HCT116 (cell line): ENCODE results near the gene CPLANE2. TPM values are rescaled to one million over a fixed set of nuclear protein-coding genes. Genes with fewer than 3 reads are reported as not detected.

Experiments used
- ATAC-seq: fragments of 200-7000 bp; cut with Tn5 transposase; 2 replicates; pipeline ENCODE4 v1.9.1; 2020; ENCODE audit warnings: mild to moderate bottlenecking, moderate library complexity
- BruUV-seq: library from RNA; stranded (reverse); fragments of 400-500 nt; replicated peaks from 2 replicates; lab custom pipeline; 2021; lab: Mats Ljungman, UMichigan
- CTCF ChIA-PET: fragments of 300-600 bp; sonication (Branson Sonifier 250); formaldehyde crosslinking; loops from one replicate; lab custom pipeline; 2021; ENCODE audit warnings: antibody characterized with exemption; lab: Charles Lee
- POLR2A ChIA-PET: fragments of 300-600, 350-600 bp; sonication (Branson Sonifier 250); formaldehyde crosslinking; loops from one replicate; lab custom pipeline; 2021; ENCODE audit warnings: antibody characterized with exemption; lab: Charles Lee
- RAD21 ChIA-PET, 2 experiments: fragments of 300-600 bp; sonication (Branson Sonifier 250); formaldehyde crosslinking; loops; one replicate each; lab custom pipeline; 2023; ENCODE audit warnings: low total read pairs in 2 of 2; ENCODE audit not compliant: uncharacterized antibody in 2 of 2, unreplicated experiment in 2 of 2, low non-redundant PET in 1 of 2; lab: Charles Lee
- DNase-seq: peaks from one replicate; pipeline ENCODE4 v3.0.0-alpha.2; 2010; ENCODE audit warnings: low read depth, low spot score
- H2AFZ ChIP-seq: fragments of 200-600 bp; shearing (Covaris generic), sonication (generic); 2 replicates; pipeline ENCODE4 v1.6.1; 2017; ENCODE audit warnings: low read depth, mixed run types, mixed read lengths, antibody characterized with exemption, low read length; ENCODE audit not compliant: poor library complexity, severe bottlenecking
- H3K27ac ChIP-seq: 2 replicates; pipeline ENCODE4 v1.5.1; 2012; ENCODE audit warnings: low read depth, low read length
- H3K27me3 ChIP-seq: fragments of 200-600 bp; sonication (generic); 2 replicates; pipeline ENCODE4 v1.6.1; 2016; ENCODE audit warnings: mixed run types, low read length, mixed read lengths; ENCODE audit not compliant: insufficient read depth
- H3K36me3 ChIP-seq, 2 experiments: fragments of 200-500 bp in 1 of 2; fragments of 200-600 bp in 1 of 2; sonication (Bioruptor generic) in 1 of 2; sonication (generic) in 1 of 2; 2 replicates each; pipeline versions ENCODE4 v1.5.1 to v1.6.1; 2014 to 2016; ENCODE audit warnings: low read length in 2 of 2, inconsistent platforms in 1 of 2, mixed read lengths in 1 of 2, mixed run types in 1 of 2; ENCODE audit not compliant: insufficient read depth in 2 of 2, control insufficient read depth in 1 of 2
- H3K4me1 ChIP-seq, 2 experiments: fragments of 200-600 bp in 1 of 2; sonication (generic) in 1 of 2; 2 replicates each; pipeline versions ENCODE4 v1.5.1 to v1.6.1; 2012 to 2017; ENCODE audit warnings: low read length in 2 of 2, inconsistent platforms in 1 of 2, mild to moderate bottlenecking in 1 of 2, mixed read lengths in 1 of 2, mixed run types in 1 of 2, moderate library complexity in 1 of 2; ENCODE audit not compliant: insufficient read depth in 2 of 2, control insufficient read depth in 1 of 2
- H3K4me2 ChIP-seq: fragments of 200-600 bp; sonication (generic); 2 replicates; pipeline ENCODE4 v1.6.1; 2017; ENCODE audit warnings: mixed run types, low read length, mixed read lengths
- H3K4me3 ChIP-seq, 2 experiments: fragments of 200-600 bp in 1 of 2; sonication (generic) in 1 of 2; replicated peaks in 1 of 2; 2 replicates each; pipeline ENCODE4 v1.5.1; 2011 to 2016; ENCODE audit warnings: low read length in 2 of 2, control low read depth in 1 of 2, low read depth in 1 of 2, mild to moderate bottlenecking in 1 of 2, mixed read lengths in 1 of 2, mixed run types in 1 of 2
- H3K79me2 ChIP-seq: fragments of 200-600 bp; sonication (generic); 2 replicates; pipeline ENCODE4 v1.6.1; 2017; ENCODE audit warnings: mild to moderate bottlenecking, mixed run types, low read length, moderate library complexity, mixed read lengths; ENCODE audit not compliant: insufficient read depth
- H3K9ac ChIP-seq: fragments of 200-600 bp; sonication (generic); 2 replicates; pipeline ENCODE4 v1.6.1; 2016; ENCODE audit warnings: low read length, mixed read lengths
- H3K9me2 ChIP-seq: fragments of 200-600 bp; sonication (generic), shearing (Covaris generic); 2 replicates; pipeline ENCODE4 v1.6.1; 2017; ENCODE audit warnings: mixed run types, mild to moderate bottlenecking, moderate library complexity; ENCODE audit not compliant: insufficient read depth
- H3K9me3 ChIP-seq, 2 experiments: fragments of 200-500 bp in 1 of 2; fragments of 200-600 bp in 1 of 2; sonication (Bioruptor generic) in 1 of 2; sonication (generic) in 1 of 2; 2 replicates each; pipeline ENCODE4 v1.6.1; 2014 to 2017; ENCODE audit warnings: low read length in 2 of 2, mixed read lengths in 2 of 2, inconsistent platforms in 1 of 2, low read depth in 1 of 2, mild to moderate bottlenecking in 1 of 2, mixed run types in 1 of 2, moderate library complexity in 1 of 2; ENCODE audit not compliant: control insufficient read depth in 1 of 2, insufficient read depth in 1 of 2
- H4K20me1 ChIP-seq: fragments of 200-600 bp; sonication (generic), shearing (Covaris generic); 2 replicates; pipeline ENCODE4 v1.6.1; 2017; ENCODE audit warnings: mixed run types, mild to moderate bottlenecking, moderate library complexity; ENCODE audit not compliant: insufficient read depth
- CEBPB ChIP-seq: IDR thresholded peaks from 2 replicates; pipeline ENCODE4 v1.6.1; 2012; ENCODE audit warnings: low read depth
- EGR1 ChIP-seq: IDR thresholded peaks from 2 replicates; pipeline ENCODE4 v1.6.1; 2012; ENCODE audit warnings: low read depth
- EZH2 ChIP-seq: fragments of 200-600 bp; sonication (generic); IDR thresholded peaks from 2 replicates; pipeline ENCODE4 v1.6.1; 2017; ENCODE audit warnings: antibody characterized with exemption, mixed run types
- FOSL1 ChIP-seq: IDR thresholded peaks from 2 replicates; pipeline ENCODE4 v1.6.1; 2012; ENCODE audit warnings: low read depth
- MAX ChIP-seq: IDR thresholded peaks from 2 replicates; pipeline ENCODE4 v1.6.1; 2012
- POLR2AphosphoS5 ChIP-seq: IDR thresholded peaks from 2 replicates; pipeline ENCODE4 v1.6.1; 2011; ENCODE audit warnings: mild to moderate bottlenecking, low read depth, low read length, moderate library complexity
- SP1 ChIP-seq: IDR thresholded peaks from 2 replicates; pipeline ENCODE4 v1.6.1; 2012; ENCODE audit warnings: low read depth
- SRF ChIP-seq: IDR thresholded peaks from 2 replicates; pipeline ENCODE4 v1.6.1; 2012; ENCODE audit warnings: low read depth
- YY1 ChIP-seq: IDR thresholded peaks from 2 replicates; pipeline ENCODE4 v1.6.1; 2011; ENCODE audit warnings: low read length, low read depth, moderate library complexity, mild to moderate bottlenecking; ENCODE audit not compliant: insufficient replicate concordance; ENCODE audit errors: extremely low read depth
- intact Hi-C: fragments of 100-400 bp; cut with micrococcal nuclease; formaldehyde crosslinking; loops from 2 replicates; pipeline ENCODE4 v1.10.0; 2022
- total RNA-seq: library from RNA; stranded (reverse); gene quantifications from one replicate; pipeline ENCODE4 v1.2.1, GENCODE V29; 2021; ENCODE audit not compliant: unreplicated experiment

Gene CPLANE2
- total RNA-seq, 1 experiment from 2014 or later: 8.1 TPM

- Histone ChIP-seq H3K4me3 (no peak overlapping the region), H3K27me3 (no peaks in the 10 kb centered on the region), H3K27ac (peak overlapping the region; percentile 47), H4K20me1 (no peaks in the 10 kb centered on the region), H3K79me2 (no peaks in the 10 kb centered on the region), H3K4me2 (peak overlapping the region; percentile 82), H3K9me2 (no peaks in the 10 kb centered on the region), H3K36me3 (no peaks in the 10 kb centered on the region), H3K9me3 (no peaks in the 10 kb centered on the region), H2AFZ (no peak overlapping the region), H3K4me1 (peaks cover 76 to 89% of the 10 kb centered on the region in 2 experiments), H3K9ac (peak overlapping the region; percentile 32)
- CTCF ChIA-PET: interaction anchor here (10.3 kb wide), 1 partner anchor 104 kb away, joined by 222 read pairs; no protein-coding TSS in a partner anchor
- RAD21 ChIA-PET: interaction anchor here (0.6 to 6.2 kb wide), 3 partner anchors 28 to 106 kb away, joined by 3 to 26 read pairs (median 3); no protein-coding TSS in a partner anchor
- BruUV-seq: no TSS peak
- intact Hi-C loops: loop anchor here (5.0 to 10.0 kb wide), 2 partner anchors 58 to 180 kb away; partner anchors contain the start of gene SRARP
- DNase-seq (no peak), ATAC-seq (no peak)
- TF ChIP-seq MAX: no peak
- TF ChIP-seq YY1: no peak
- TF ChIP-seq EGR1: no peak
- TF ChIP-seq FOSL1: no peak
- no peak for TF ChIP-seq SP1
- no peak for TF ChIP-seq SRF
- TF ChIP-seq POLR2AphosphoS5: 0 out of 2 replicates have a peak, but pooled peaks have one; percentile 2
- TF ChIP-seq CEBPB: no peak
- no peak for TF ChIP-seq EZH2
- POLR2A ChIA-PET: interaction anchor here (0.7 to 5.0 kb wide), 5 partner anchors 28 to 107 kb away, joined by 3 to 31 read pairs (median 11); partner anchors contain the start of gene EPHA2
Observed at GRCh38 chr1:16184557-16185303, 52.3 kb downstream of the CPLANE2 start.
